K562 (cell line): ENCODE measurements around the gene ALKBH8. TPM values are rescaled to one million over a fixed set of nuclear protein-coding genes. Genes with fewer than 3 reads are reported as not detected.
"Not testable (repeated sequence)": the region's sequence is repeated elsewhere in the genome, so short reads cannot be mapped to it uniquely, and the experiment has no call there.

ENCODE experiments used
- JUN ChIP-seq, 2 experiments: sonication (generic) in 1 of 2; formaldehyde crosslinking in 1 of 2; IDR thresholded peaks; 2 replicates each; pipeline versions ENCODE4 v1.6.1 to v1.8.0; 2012 to 2022; ENCODE audit warnings: borderline replicate concordance in 2 of 2, mild to moderate bottlenecking in 2 of 2, improper control_type of control experiment in 1 of 2, low read depth in 1 of 2, low read length in 1 of 2, missing genetic modification reagents in 1 of 2
- JUNB ChIP-seq: fragments of 450-650 bp; formaldehyde crosslinking; conservative IDR thresholded peaks from 2 replicates; pipeline ENCODE4 v1.4.0; 2020; ENCODE audit warnings: mild to moderate bottlenecking
- LEF1 ChIP-seq: fragments of 450-650 bp; IDR thresholded peaks from 2 replicates; pipeline ENCODE4 v1.6.1; 2016; ENCODE audit warnings: mild to moderate bottlenecking
- RCOR1 ChIP-seq, 2 experiments: IDR thresholded peaks; 2 replicates each; pipeline ENCODE4 v1.6.1; 2012; ENCODE audit warnings: low read depth in 2 of 2, low read length in 2 of 2, borderline replicate concordance in 1 of 2, improper control_type of control experiment in 1 of 2
- REST ChIP-seq, 2 experiments: fragments of 450-650 bp; formaldehyde crosslinking in 1 of 2; IDR thresholded peaks; 2 replicates each; pipeline versions ENCODE4 v1.4.0 to v1.6.1; 2014 to 2020; ENCODE audit warnings: mild to moderate bottlenecking in 2 of 2, borderline replicate concordance in 1 of 2, low read depth in 1 of 2
- TAL1 ChIP-seq: fragments of 450-650 bp; IDR thresholded peaks from 2 replicates; pipeline ENCODE4 v1.6.1; 2016; ENCODE audit warnings: mild to moderate bottlenecking
- ZNF263 ChIP-seq: sonication (generic); formaldehyde crosslinking; IDR thresholded peaks from 2 replicates; pipeline ENCODE4 v1.8.0; 2022; ENCODE audit warnings: mild to moderate bottlenecking, missing genetic modification reagents, borderline replicate concordance
- polyA plus RNA-seq, 8 experiments: library from polyadenylated mRNA; depleted of rRNA in 4 of 8; stranded (reverse) in 5 of 8; unstranded in 3 of 8; fragments of >200 nt; fragmentation: Nextera tagmentation in 2 of 8; fragmentation: Illumina TruSeq in 1 of 8; extraction: Ambion mirVana in 2 of 8; extraction: Trizol in 1 of 8; gene quantifications; 2 replicates each; pipeline versions ENCODE4 v1.2.1 to v1.2.3, GENCODE V29; 2011 to 2014; ENCODE audit warnings: inconsistent platforms in 1 of 8, missing spikeins in 1 of 8
- total RNA-seq, 7 experiments: library from RNA; depleted of rRNA in 6 of 7; stranded (reverse); fragments of >200 nt in 6 of 7; fragmentation: Illumina TruSeq in 2 of 7; extraction: Trizol in 2 of 7; gene quantifications; 2 replicates each; pipeline versions ENCODE4 v1.2.1 to v1.2.3, GENCODE V29; 2011 to 2021; ENCODE audit warnings: low replicate concordance in 1 of 7

The ALKBH8 gene
- total and polyA plus RNA-seq, 9 of the 15 experiments (the other 6 are each of a cell fraction or from before 2014, with no cell fraction given): 4.3 to 14.4 (median 9.1) TPM

- TF ChIP-seq RCOR1 (IDR thresholded peaks at IDR 0.05; ENCODE audit: borderline replicate concordance in 1 of 2, low read depth in 2 of 2, low read length in 2 of 2) (peak in 1 of 2 experiments; percentile 46; a peak in 1 of 4 replicates), ZNF263 (CRISPR knock-in tag) (peak; percentile 89), JUNB (CRISPR knock-in tag) (0 out of 2 replicates have a peak, but pooled peaks have one; percentile 39), JUN (IDR thresholded peaks at IDR 0.05; ENCODE audit: borderline replicate concordance, low read depth, low read length) (peak; percentile 71; the same call in 1 of the 2 replicates), LEF1 (peak; percentile 86), REST (IDR thresholded peaks at IDR 0.05; ENCODE audit: borderline replicate concordance) (peak; percentile 38; the same call in 1 of the 2 replicates), TAL1 (peak; percentile 81)
- TF ChIP-seq JUN (CRISPR knock-in tag; IDR thresholded peaks at IDR 0.05; ENCODE audit: borderline replicate concordance); REST (CRISPR knock-in tag; IDR thresholded peaks at IDR 0.05; ENCODE audit: low read depth): not testable (repeated sequence)
These were observed 493 bp upstream of the ALKBH8 start (continued) for GRCh38 chr11:107565955-107566501.
